Ascending aorta (tissue), 2 donors: Measurements from ENCODE around the gene MEGF11. TPM values are rescaled to one million over a fixed set of nuclear protein-coding genes. Genes with fewer than 3 reads are reported as not detected.

Experiments
- DNase-seq, 2 donors: peaks; one replicate each; pipeline ENCODE4 v3.0.0-alpha.2; 2019; ENCODE audit warnings: low spot score in 2 of 2
- H3K27ac ChIP-seq, 2 donors: fragments of 200-600 bp; sonication (generic); one replicate each; pipeline ENCODE4 v1.5.1; 2016 to 2017; ENCODE audit warnings: mild to moderate bottlenecking in 1 of 2
- H3K27me3 ChIP-seq: fragments of 200-600 bp; sonication (generic); one replicate; pipeline ENCODE4 v1.5.1; 2017
- H3K36me3 ChIP-seq, 2 donors: fragments of 200-600 bp; sonication (generic); one replicate each; pipeline ENCODE4 v1.5.1; 2016
- H3K4me1 ChIP-seq, 2 donors: fragments of 200-600 bp; sonication (generic); one replicate each; pipeline ENCODE4 v1.5.1; 2016 to 2017; ENCODE audit warnings: mild to moderate bottlenecking in 1 of 2
- H3K4me3 ChIP-seq, 2 donors: fragments of 200-600 bp; sonication (generic); one replicate each; pipeline ENCODE4 v1.5.1; 2016 to 2017; ENCODE audit warnings: mild to moderate bottlenecking in 1 of 2
- H3K9me3 ChIP-seq, 2 donors: fragments of 200-600 bp; sonication (generic); one replicate each; pipeline ENCODE4 v1.5.1; 2016
- CTCF ChIP-seq, 3 experiments: fragments of 200-600 bp in 2 of 3; fragments of 450-650 bp in 1 of 3; sonication (generic) in 2 of 3; IDR thresholded peaks; one replicate each; pipeline ENCODE4 v1.5.1; 2016 to 2019; ENCODE audit warnings: antibody characterized with exemption in 3 of 3, mild to moderate bottlenecking in 1 of 3, moderate library complexity in 1 of 3
- intact Hi-C: fragments of 100-400 bp; cut with DNase I; formaldehyde crosslinking; loops from one replicate; pipeline ENCODE4 v1.15.1; 2023
- total RNA-seq: library from RNA; depleted of rRNA; stranded (reverse); fragments of >200 nt; gene quantifications from one replicate; pipeline ENCODE4 v1.1.0, GENCODE V29; 2016

Gene MEGF11
- total RNA-seq, 1 donor from 2014 or later = not detected

- H3K9me3 ChIP-seq = no peaks in the 10 kb centered on the region
- intact Hi-C loops = no loop called here
- H3K4me3 ChIP-seq = no peak overlapping the region
- no peak overlapping the region for H3K27ac ChIP-seq
- H3K4me1 ChIP-seq = no peaks in the 10 kb centered on the region
- no peak for DNase-seq
- H3K36me3 ChIP-seq = no peaks in the 10 kb centered on the region
- no peak for TF ChIP-seq CTCF (IDR thresholded peaks at IDR 0.05)
- H3K27me3 ChIP-seq = no peaks in the 10 kb centered on the region
Observed at GRCh38 chr15:66229790-66230465, 23.6 kb downstream of the MEGF11 start.

- H3K27ac ChIP-seq = no peak overlapping the region
- H3K27me3 ChIP-seq = no peaks in the 10 kb centered on the region
- H3K9me3 ChIP-seq = no peaks in the 10 kb centered on the region
- H3K4me1 ChIP-seq = no peaks in the 10 kb centered on the region
- no peak for TF ChIP-seq CTCF (IDR thresholded peaks at IDR 0.05)
- no peak overlapping the region for H3K4me3 ChIP-seq
- intact Hi-C loops = no loop called here
- H3K36me3 ChIP-seq = no peaks in the 10 kb centered on the region
- no peak for DNase-seq
Observed at GRCh38 chr15:66228807-66229735, 24.5 kb downstream of the MEGF11 start.

GRCh38 chr15:66226736-66227135, 26.8 kb downstream of the MEGF11 start:
- no peak for TF ChIP-seq CTCF (IDR thresholded peaks at IDR 0.05)
- H3K27me3 ChIP-seq = no peaks in the 10 kb centered on the region
- no peak overlapping the region for H3K27ac ChIP-seq
- intact Hi-C loops = no loop called here
- H3K4me1 ChIP-seq = no peaks in the 10 kb centered on the region
- no peak overlapping the region for H3K4me3 ChIP-seq
- no peaks in the 10 kb centered on the region for H3K36me3 ChIP-seq
- H3K9me3 ChIP-seq = no peaks in the 10 kb centered on the region
- no peak for DNase-seq

- Histone ChIP-seq H3K27ac (no peak overlapping the region), H3K4me1 (no peaks in the 10 kb centered on the region), H3K9me3 (no peaks in the 10 kb centered on the region), H3K27me3 (no peaks in the 10 kb centered on the region), H3K36me3 (no peaks in the 10 kb centered on the region), H3K4me3 (no peak overlapping the region)
- intact Hi-C loops = no loop called here
- DNase-seq = no peak
- TF ChIP-seq CTCF (IDR thresholded peaks at IDR 0.05) = no peak
Observed at GRCh38 chr15:66225656-66226274, 27.8 kb downstream of the MEGF11 start.

GRCh38 chr15:66224946-66225345, 28.6 kb downstream of the MEGF11 start:
- TF ChIP-seq CTCF (IDR thresholded peaks at IDR 0.05) = no peak
- H3K9me3 ChIP-seq = no peaks in the 10 kb centered on the region
- no peaks in the 10 kb centered on the region for H3K27me3 ChIP-seq
- no peak overlapping the region for H3K27ac ChIP-seq
- no peaks in the 10 kb centered on the region for H3K36me3 ChIP-seq
- intact Hi-C loops = no loop called here
- DNase-seq = no peak
- no peaks in the 10 kb centered on the region for H3K4me1 ChIP-seq
- no peak overlapping the region for H3K4me3 ChIP-seq
